Testis (tissue), 3 donors: ENCODE measurements around the gene TAMALIN. TPM values are rescaled to one million over a fixed set of nuclear protein-coding genes. Genes with fewer than 3 reads are reported as not detected.
A peak's percentile ranks its signal among the peaks of the same experiment; 100 is the strongest.

ENCODE experiments used
- DNase-seq: peaks from one replicate; pipeline ENCODE4 v3.0.0-alpha.2; 2019
- H3K27ac ChIP-seq, 2 donors: fragments of 200-600 bp; sonication (generic); one replicate each; pipeline ENCODE4 v1.5.1; 2019
- H3K27me3 ChIP-seq: fragments of 200-600 bp; sonication (generic); one replicate; pipeline ENCODE4 v1.5.1; 2019
- H3K36me3 ChIP-seq: fragments of 200-600 bp; sonication (generic); one replicate; pipeline ENCODE4 v1.5.1; 2017; ENCODE audit warnings: low read depth; ENCODE audit errors: missing control alignments
- H3K4me1 ChIP-seq: fragments of 200-600 bp; sonication (generic); one replicate; pipeline ENCODE4 v1.5.1; 2019
- H3K4me3 ChIP-seq, 2 donors: fragments of 200-600 bp; sonication (generic); one replicate each; pipeline ENCODE4 v1.5.1; 2017 to 2019
- H3K9me3 ChIP-seq: fragments of 200-600 bp; sonication (generic); one replicate; pipeline ENCODE4 v1.5.1; 2017
- POLR2A ChIP-seq: fragments of 450-650 bp; IDR thresholded peaks from one replicate; pipeline ENCODE4 v1.6.1; 2017; ENCODE audit warnings: antibody characterized with exemption, mild to moderate bottlenecking, moderate library complexity
- WGBS, 2 donors: methylation state at CpG; one replicate each; pipeline ENCODE4 v1.1.5; 2018; 5-methylcytosine and 5-hydroxymethylcytosine counted together
- intact Hi-C: fragments of 100-400 bp; cut with DNase I; formaldehyde crosslinking; loops from one replicate; pipeline ENCODE4 v1.15.1; 2023; ENCODE audit warnings: low total_unique reads
- polyA plus RNA-seq: library from polyadenylated mRNA; stranded (reverse); fragments of 350-450 nt; fragmentation: Illumina TruSeq; extraction: RNeasy Lipid Tissue Mini Kit (QIAGEN cat#74804); gene quantifications from one replicate; pipeline ENCODE4 v1.2.3, GENCODE V29; 2014; ENCODE audit warnings: low read depth, low replicate concordance; ENCODE audit not compliant: insufficient read depth
- total RNA-seq, 2 donors: library from RNA; depleted of rRNA; stranded (reverse); fragments of >200 nt; gene quantifications; one replicate each; pipeline ENCODE4 v1.2.3, GENCODE V29; 2016
- TF ChIP-seq, protein P1 (sequence below), 3 experiments: fragments of 450-650 bp in 2 of 3; fragments of 200-600 bp in 1 of 3; sonication (generic) in 1 of 3; IDR thresholded peaks; one replicate each; pipeline ENCODE4 v1.5.1; 2016 to 2019; ENCODE audit warnings: antibody characterized with exemption in 3 of 3, mild to moderate bottlenecking in 2 of 3, moderate library complexity in 1 of 3

The TAMALIN gene
- total and polyA plus RNA-seq, 3 donors from 2014 or later = 7.7 to 10.4 (median 8.9) TPM

DNA sequence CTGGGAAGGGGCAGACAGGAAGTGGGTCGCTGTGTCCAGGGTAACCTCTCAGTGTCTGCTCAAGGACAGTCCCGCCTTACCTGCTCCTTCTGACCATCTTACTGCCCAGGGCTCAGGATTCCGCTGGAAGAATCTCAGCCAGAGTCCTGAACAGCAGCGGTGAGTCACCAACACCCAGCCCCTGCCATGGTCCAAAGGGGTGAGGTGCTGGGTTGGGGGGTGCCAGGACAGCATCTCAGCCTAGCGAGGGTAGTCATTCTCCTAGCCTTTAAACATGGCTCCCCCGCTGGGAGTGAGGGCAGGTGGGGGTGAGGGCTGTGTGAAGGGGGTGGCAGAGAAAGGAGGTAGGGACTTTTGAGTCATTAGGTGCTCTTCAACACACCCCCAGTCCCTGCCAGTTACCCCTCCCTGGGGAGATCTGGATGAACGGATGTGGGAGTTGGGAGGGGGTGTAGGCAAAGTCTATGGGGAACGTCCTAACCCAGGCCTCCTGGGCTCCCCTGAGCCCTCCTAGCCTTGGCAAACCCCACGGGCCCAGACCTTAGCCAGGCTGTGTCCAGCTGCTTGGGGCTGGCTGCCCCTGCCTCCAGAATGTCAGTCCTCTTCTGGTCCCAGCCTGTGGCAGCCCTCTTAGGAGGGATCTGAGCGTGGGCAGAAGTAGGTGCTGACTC, 2.5 kb downstream of the TAMALIN start:
- intact Hi-C loops = no loop called here
- no peaks in the 10 kb centered on the region for H3K36me3 ChIP-seq
- no peak for DNase-seq
- H3K4me3 ChIP-seq = no peak overlapping the region
- peak overlapping the region; percentile 94 to 96 for H3K27ac ChIP-seq
- TF ChIP-seq, protein P1, sequence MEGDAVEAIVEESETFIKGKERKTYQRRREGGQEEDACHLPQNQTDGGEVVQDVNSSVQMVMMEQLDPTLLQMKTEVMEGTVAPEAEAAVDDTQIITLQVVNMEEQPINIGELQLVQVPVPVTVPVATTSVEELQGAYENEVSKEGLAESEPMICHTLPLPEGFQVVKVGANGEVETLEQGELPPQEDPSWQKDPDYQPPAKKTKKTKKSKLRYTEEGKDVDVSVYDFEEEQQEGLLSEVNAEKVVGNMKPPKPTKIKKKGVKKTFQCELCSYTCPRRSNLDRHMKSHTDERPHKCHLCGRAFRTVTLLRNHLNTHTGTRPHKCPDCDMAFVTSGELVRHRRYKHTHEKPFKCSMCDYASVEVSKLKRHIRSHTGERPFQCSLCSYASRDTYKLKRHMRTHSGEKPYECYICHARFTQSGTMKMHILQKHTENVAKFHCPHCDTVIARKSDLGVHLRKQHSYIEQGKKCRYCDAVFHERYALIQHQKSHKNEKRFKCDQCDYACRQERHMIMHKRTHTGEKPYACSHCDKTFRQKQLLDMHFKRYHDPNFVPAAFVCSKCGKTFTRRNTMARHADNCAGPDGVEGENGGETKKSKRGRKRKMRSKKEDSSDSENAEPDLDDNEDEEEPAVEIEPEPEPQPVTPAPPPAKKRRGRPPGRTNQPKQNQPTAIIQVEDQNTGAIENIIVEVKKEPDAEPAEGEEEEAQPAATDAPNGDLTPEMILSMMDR (IDR thresholded peaks at IDR 0.05) = no peak
- no peaks in the 10 kb centered on the region for H3K9me3 ChIP-seq
- H3K4me1 ChIP-seq = peaks cover 42% of the 10 kb centered on the region
- WGBS, 2 donors = 79 to 83% methylated on average over 6 to 10 of the region's 10 CpGs
- H3K27me3 ChIP-seq = no peaks in the 10 kb centered on the region

DNA sequence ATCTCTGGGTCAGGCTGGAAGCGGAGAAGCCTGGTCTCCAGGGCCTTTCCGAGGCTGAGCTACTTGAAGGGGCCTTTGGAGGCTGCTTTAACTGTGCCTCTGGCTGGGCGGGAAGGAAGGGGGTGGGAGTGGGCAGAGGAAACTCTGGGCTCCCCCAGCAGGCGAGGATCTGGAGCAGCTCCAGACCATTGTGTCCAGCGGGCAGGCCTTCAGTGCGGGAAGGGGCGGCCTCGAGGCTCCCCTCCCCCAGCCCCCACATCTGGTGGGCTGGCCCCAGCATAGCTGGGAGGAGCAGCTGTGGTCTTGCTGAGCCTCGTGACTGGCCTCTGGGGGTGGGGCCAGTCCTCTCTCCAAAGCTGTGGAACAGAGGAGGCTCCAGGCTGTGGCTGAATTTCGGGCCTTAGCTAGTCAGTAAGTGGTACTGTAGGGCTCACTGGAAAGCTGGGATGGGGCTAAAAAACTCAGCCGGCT, 3.4 kb downstream of the TAMALIN start:
- no peaks in the 10 kb centered on the region for H3K36me3 ChIP-seq

DNA sequence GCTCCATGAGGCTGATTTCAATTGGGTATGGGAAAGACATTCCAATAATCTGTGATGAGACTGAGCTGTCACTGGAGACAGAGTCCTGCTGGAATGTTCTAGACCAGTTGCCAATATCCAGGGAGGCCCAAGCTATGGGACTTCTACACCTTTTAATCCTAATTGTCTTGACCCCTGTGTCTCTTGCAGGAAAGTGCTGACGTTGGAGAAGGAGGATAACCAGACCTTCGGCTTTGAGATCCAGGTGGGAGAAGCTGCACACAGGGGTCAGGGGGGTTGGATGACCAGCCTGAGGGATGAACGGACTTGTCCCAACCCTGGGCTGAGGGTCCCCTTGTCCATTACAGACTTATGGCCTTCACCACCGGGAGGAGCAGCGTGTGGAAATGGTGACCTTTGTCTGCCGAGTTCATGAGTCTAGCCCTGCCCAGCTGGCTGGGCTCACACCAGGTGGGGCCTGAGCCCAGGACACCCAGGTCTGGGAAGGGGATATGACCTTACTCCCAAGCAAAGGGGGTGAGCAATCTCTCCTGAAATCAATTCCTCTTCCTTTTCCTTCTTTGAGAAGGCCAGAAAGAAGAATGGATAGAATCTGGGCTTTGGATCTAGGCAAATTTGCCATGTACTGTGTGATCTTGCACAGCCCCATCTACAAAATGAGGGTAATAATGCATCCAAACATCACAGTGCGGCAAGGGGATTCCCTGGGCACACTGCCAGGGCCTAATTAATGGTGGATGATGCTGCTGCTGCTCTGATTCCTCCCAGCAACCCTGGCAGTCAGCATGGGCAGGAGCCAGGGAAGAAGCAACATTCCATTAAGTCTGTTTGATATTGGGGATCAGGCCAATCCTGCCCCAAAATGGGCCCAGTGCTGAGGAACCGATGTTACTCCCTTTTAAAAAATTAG, 4.2 kb downstream of the TAMALIN start:
- 53 to 58% methylated on average over 7 to 8 of the region's 8 CpGs for WGBS, 2 donors
- no peaks in the 10 kb centered on the region for H3K9me3 ChIP-seq
- no peaks in the 10 kb centered on the region for H3K36me3 ChIP-seq
- peak overlapping the region; percentile 94 to 96 for H3K27ac ChIP-seq
- DNase-seq = no peak
- no peaks in the 10 kb centered on the region for H3K27me3 ChIP-seq
- H3K4me1 ChIP-seq = peaks cover 42% of the 10 kb centered on the region
- TF ChIP-seq, protein P1 (IDR thresholded peaks at IDR 0.05) = no peak
- no peak for TF ChIP-seq POLR2A
- intact Hi-C loops = no loop called here
- no peak overlapping the region for H3K4me3 ChIP-seq

More for the DNA sequence above, 3.4 kb downstream of the TAMALIN start:
- intact Hi-C loops = no loop called here
- peak; percentile 83 for DNase-seq
- no peaks in the 10 kb centered on the region for H3K9me3 ChIP-seq
- no peak overlapping the region for H3K4me3 ChIP-seq
- peak overlapping the region; percentile 94 to 96 for H3K27ac ChIP-seq
- no peaks in the 10 kb centered on the region for H3K27me3 ChIP-seq
- H3K4me1 ChIP-seq = peaks cover 42% of the 10 kb centered on the region
- 30 to 37% methylated on average over 7 to 11 of the region's 11 CpGs for WGBS, 2 donors
- no peak for TF ChIP-seq POLR2A
- TF ChIP-seq, protein P1 (IDR thresholded peaks at IDR 0.05) = no peak

DNA sequence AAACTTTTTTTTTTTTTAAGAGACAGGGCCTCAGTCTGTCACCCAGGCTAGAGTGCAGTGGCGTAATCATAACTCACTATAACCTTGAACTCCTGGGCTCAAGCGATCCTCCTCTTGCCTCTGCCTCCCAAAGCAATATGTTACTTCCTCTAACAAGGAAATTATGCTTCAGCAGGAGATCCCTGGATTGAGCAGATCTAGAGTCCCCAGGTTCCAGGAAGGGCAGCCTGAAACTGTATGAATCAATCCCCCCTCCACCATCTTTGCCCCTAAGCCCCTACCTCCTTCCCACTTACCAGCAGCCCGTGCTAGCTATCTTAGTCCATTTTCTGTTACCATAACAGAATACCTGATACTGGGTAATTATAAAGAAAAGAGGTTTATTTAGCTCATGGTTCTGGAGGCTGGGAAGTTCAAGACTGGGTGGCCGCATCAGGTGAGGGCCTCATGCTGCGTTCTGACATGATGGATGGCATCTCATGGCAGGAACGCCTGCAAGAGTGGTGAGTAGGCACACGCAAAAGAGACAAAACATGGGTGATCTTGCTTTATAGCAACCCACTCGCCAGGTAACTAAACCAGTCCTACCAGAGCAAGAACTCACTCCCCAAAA, 5.0 kb downstream of the TAMALIN start:
- intact Hi-C loops = no loop called here
- Histone ChIP-seq H3K9me3 (no peaks in the 10 kb centered on the region), H3K4me3 (no peak overlapping the region), H3K27me3 (no peaks in the 10 kb centered on the region), H3K36me3 (no peaks in the 10 kb centered on the region), H3K27ac (peak overlapping the region; percentile 94 to 96), H3K4me1 (peaks cover 39% of the 10 kb centered on the region)
- WGBS, 2 donors = 79 to 94% methylated on average over 8 of the region's 8 CpGs
- no peak for DNase-seq
- TF ChIP-seq, protein P1 (IDR thresholded peaks at IDR 0.05) = no peak
- no peak for TF ChIP-seq POLR2A
